ENCODE results near the gene CADPS. TPM values are rescaled to one million over a fixed set of nuclear protein-coding genes. Genes with fewer than 3 reads are reported as not detected.

CADPS gene
- total RNA-seq, 1 experiment from 2014 or later = 7.0 TPM

GRCh38 chr3:62496503-62496902 lies 378.7 kb downstream of the CADPS start:
- DNase-seq (ENCODE audit: low spot score) (no peak), ATAC-seq (no peak)
- Mint-ChIP-seq H3K4me3 (no peak overlapping the region), H3K36me3 (no peaks in the 10 kb centered on the region), H3K27ac (no peak overlapping the region), H3K9me3 (no peaks in the 10 kb centered on the region), H3K4me1 (peaks cover 8% of the 10 kb centered on the region), H3K27me3 (ENCODE audit: low read depth) (no peaks in the 10 kb centered on the region)
- TF ChIP-seq E2F4 (CRISPR knock-in tag; IDR thresholded peaks at IDR 0.05; ENCODE audit: borderline replicate concordance, low read depth) = no peak
- no peak for TF ChIP-seq CREM (CRISPR knock-in tag; IDR thresholded peaks at IDR 0.05)
- TF ChIP-seq NR3C1 (CRISPR knock-in tag; conservative IDR thresholded peaks at IDR 0.05; ENCODE audit: low read depth) = no peak
- no peak for TF ChIP-seq MLX (CRISPR knock-in tag; IDR thresholded peaks at IDR 0.05)
- TF ChIP-seq MAX (CRISPR knock-in tag; IDR thresholded peaks at IDR 0.05) = no peak
- TF ChIP-seq ZNF263 (CRISPR knock-in tag; IDR thresholded peaks at IDR 0.05; ENCODE audit: low read depth) = no peak
- TF ChIP-seq CTCF (IDR thresholded peaks at IDR 0.05) = no peak
- TF ChIP-seq ARID4B (CRISPR knock-in tag; IDR thresholded peaks at IDR 0.05; ENCODE audit: borderline replicate concordance) = no peak
- no peak for TF ChIP-seq FOXJ3 (CRISPR knock-in tag; IDR thresholded peaks at IDR 0.05; ENCODE audit: borderline replicate concordance)
- POLR2A ChIA-PET = no interaction called here
- CTCF ChIA-PET = no interaction called here

- H3K4me3 Mint-ChIP-seq = no peak overlapping the region
- ChIA-PET CTCF (interaction anchor here (0.6 to 1.4 kb wide), 20 partner anchors 8 to 124 kb away, joined by 3 to 14 read pairs (median 4); no protein-coding TSS in a partner anchor), POLR2A (interaction anchor here (1.0 kb wide), 1 partner anchor 9 kb away, joined by 3 read pairs; no protein-coding TSS in a partner anchor)
Observed at GRCh38 chr3:62493109-62493801, 382.0 kb downstream of the CADPS start.

More at GRCh38 chr3:62493109-62493801, 382.0 kb downstream of the CADPS start:
- Mint-ChIP-seq H3K9me3 (no peaks in the 10 kb centered on the region), H3K4me1 (no peaks in the 10 kb centered on the region), H3K27me3 (ENCODE audit: low read depth) (no peaks in the 10 kb centered on the region), H3K27ac (no peak overlapping the region), H3K36me3 (no peaks in the 10 kb centered on the region)
- no peak for DNase-seq (ENCODE audit: low spot score)
- ATAC-seq = no peak
- no peak for TF ChIP-seq SP1 (CRISPR knock-in tag; conservative IDR thresholded peaks at IDR 0.05)
- TF ChIP-seq FOXP1 (CRISPR knock-in tag; IDR thresholded peaks at IDR 0.05; ENCODE audit: borderline replicate concordance) = no peak
- TF ChIP-seq CTCF (IDR thresholded peaks at IDR 0.05) = peak; percentile 23; the same call in 1 of the 2 replicates
- TF ChIP-seq ZMAT4 (CRISPR knock-in tag; IDR thresholded peaks at IDR 0.05) = no peak
- TF ChIP-seq TEAD4 (CRISPR knock-in tag; IDR thresholded peaks at IDR 0.05) = no peak
- TF ChIP-seq ZNF671 (CRISPR knock-in tag; IDR thresholded peaks at IDR 0.05) = no peak
